OCI-LY7 (cell line): Measurements from ENCODE around the gene TMEM89. TPM values are rescaled to one million over a fixed set of nuclear protein-coding genes. Genes with fewer than 3 reads are reported as not detected.

ENCODE experiments used
- BruUV-seq: library from RNA; stranded (reverse); fragments of 400-500 nt; replicated peaks from 2 replicates; lab custom pipeline; 2021; lab: Mats Ljungman, UMichigan
- CTCF ChIA-PET: fragments of 300-600 bp; sonication (Branson Sonifier 250); formaldehyde crosslinking; loops from one replicate; lab custom pipeline; 2022; ENCODE audit warnings: antibody characterized with exemption; ENCODE audit not compliant: unreplicated experiment; lab: Charles Lee
- POLR2A ChIA-PET: fragments of 300-600 bp; sonication (Branson Sonifier 250); formaldehyde crosslinking; loops from one replicate; lab custom pipeline; 2022; ENCODE audit warnings: antibody characterized with exemption; lab: Charles Lee
- DNase-seq: peaks from one replicate; pipeline ENCODE4 v3.0.0-alpha.2; 2015; ENCODE audit warnings: low spot score
- H2AFZ ChIP-seq: fragments of 200-600 bp; sonication (generic), shearing (Covaris generic); 2 replicates; pipeline ENCODE4 v1.6.1; 2014; ENCODE audit warnings: mild to moderate bottlenecking, antibody characterized with exemption, low read length, moderate library complexity
- H3K27ac ChIP-seq: fragments of 200-600 bp; sonication (generic); 2 replicates; pipeline ENCODE4 v1.5.1; 2014; ENCODE audit warnings: mixed run types, low read depth, mild to moderate bottlenecking, moderate library complexity, low read length, inconsistent platforms; ENCODE audit not compliant: poor library complexity, severe bottlenecking
- H3K36me3 ChIP-seq: fragments of 200-600 bp; sonication (generic); 2 replicates; pipeline ENCODE4 v1.6.1; 2014; ENCODE audit warnings: mild to moderate bottlenecking, antibody characterized with exemption, low read length, moderate library complexity, mixed read lengths; ENCODE audit not compliant: insufficient read depth
- H3K4me1 ChIP-seq: fragments of 200-600 bp; sonication (generic); 2 replicates; pipeline ENCODE4 v1.5.1; 2014; ENCODE audit warnings: mild to moderate bottlenecking, low read length; ENCODE audit not compliant: insufficient read depth, poor library complexity, severe bottlenecking
- H3K4me2 ChIP-seq: fragments of 200-600 bp; sonication (generic); 2 replicates; pipeline ENCODE4 v1.6.1; 2014; ENCODE audit warnings: mild to moderate bottlenecking, low read length
- H3K4me3 ChIP-seq: fragments of 200-600 bp; sonication (generic); 2 replicates; pipeline ENCODE4 v1.5.1; 2014; ENCODE audit warnings: mild to moderate bottlenecking, low read depth, low read length; ENCODE audit not compliant: poor library complexity, severe bottlenecking
- H3K79me2 ChIP-seq: fragments of 200-600 bp; sonication (generic); 2 replicates; pipeline ENCODE4 v1.6.1; 2016; ENCODE audit warnings: low read depth, mild to moderate bottlenecking, low read length, moderate library complexity, mixed read lengths; ENCODE audit not compliant: insufficient read depth
- H3K9me2 ChIP-seq: fragments of 200-600 bp; sonication (generic); 2 replicates; pipeline ENCODE4 v1.6.1; 2016; ENCODE audit warnings: mild to moderate bottlenecking, low read length, mixed read lengths; ENCODE audit not compliant: insufficient read depth
- H3K9me3 ChIP-seq: fragments of 200-600 bp; sonication (generic); 2 replicates; pipeline ENCODE4 v1.6.1; 2014; ENCODE audit warnings: mild to moderate bottlenecking, mixed run types, low read length, mixed read lengths
- H4K20me1 ChIP-seq: fragments of 200-600 bp; sonication (generic); 2 replicates; pipeline ENCODE4 v1.6.1; 2014; ENCODE audit warnings: mild to moderate bottlenecking, antibody characterized with exemption, low read length, moderate library complexity, mixed read lengths; ENCODE audit not compliant: insufficient read depth
- CTCF ChIP-seq: fragments of 200-600 bp; sonication (generic); conservative IDR thresholded peaks from 2 replicates; pipeline ENCODE4 v1.5.1; 2014; ENCODE audit warnings: mild to moderate bottlenecking, antibody characterized with exemption, low read length, moderate library complexity, mixed read lengths
- EZH2phosphoT487 ChIP-seq: fragments of 200-600 bp; sonication (generic); IDR thresholded peaks from 2 replicates; pipeline ENCODE4 v1.6.1; 2018; ENCODE audit warnings: low read depth, borderline replicate concordance, mild to moderate bottlenecking, mixed run types, antibody characterized with exemption, low read length, moderate library complexity, mixed read lengths
- intact Hi-C: fragments of 100-400 bp; cut with micrococcal nuclease; formaldehyde crosslinking; loops from one replicate; pipeline ENCODE4 v1.10.0; 2022; ENCODE audit not compliant: unreplicated experiment
- total RNA-seq, 2 experiments: library from RNA; depleted of rRNA in 1 of 2; stranded (reverse); fragments of >200 nt in 1 of 2; shearing (Covaris generic) in 1 of 2; gene quantifications; 2 replicates each; pipeline ENCODE4 v1.2.3, GENCODE V29; 2014 to 2022

Gene TMEM89
- total RNA-seq, 2 experiments from 2014 or later = 1.6 TPM; not detected in 1

- BruUV-seq = no TSS peak
- ChIA-PET POLR2A (no interaction called here), CTCF (no interaction called here)
- Histone ChIP-seq H3K9me2 (no peaks in the 10 kb centered on the region), H3K36me3 (peaks cover 61% of the 10 kb centered on the region), H3K79me2 (no peaks in the 10 kb centered on the region), H3K4me1 (no peaks in the 10 kb centered on the region), H3K4me3 (no peak overlapping the region), H2AFZ (no peak overlapping the region), H3K9me3 (no peaks in the 10 kb centered on the region), H3K27ac (no peak overlapping the region), H4K20me1 (no peaks in the 10 kb centered on the region), H3K4me2 (no peak overlapping the region)
- intact Hi-C loops = no loop called here
- TF ChIP-seq EZH2phosphoT487 (no peak), CTCF (no peak)
- DNase-seq = no peak
Observed at GRCh38 chr3:48598323-48599076, 23.1 kb downstream of the TMEM89 start.

GRCh38 chr3:48597408-48597800, 24.2 kb downstream of the TMEM89 start:
- no peaks in the 10 kb centered on the region for H3K9me3 ChIP-seq
- H3K4me3 ChIP-seq = no peak overlapping the region
- no peaks in the 10 kb centered on the region for H3K9me2 ChIP-seq
- H3K36me3 ChIP-seq = peaks cover 50% of the 10 kb centered on the region
- no peak overlapping the region for H3K27ac ChIP-seq
- no peak for TF ChIP-seq CTCF
- no peak for TF ChIP-seq EZH2phosphoT487
- intact Hi-C loops = no loop called here
- no peak overlapping the region for H2AFZ ChIP-seq
- no peaks in the 10 kb centered on the region for H3K79me2 ChIP-seq
- no peak for DNase-seq
- H4K20me1 ChIP-seq = no peaks in the 10 kb centered on the region
- CTCF ChIA-PET = interaction anchor here (0.5 kb wide), 1 partner anchor 397 kb away, joined by 3 read pairs; no protein-coding TSS in a partner anchor
- H3K4me2 ChIP-seq = no peak overlapping the region
- H3K4me1 ChIP-seq = no peaks in the 10 kb centered on the region
- POLR2A ChIA-PET = no interaction called here
- no TSS peak for BruUV-seq
